GM18867 (cell line): ENCODE data around the gene ACVR2B.
"Not testable (repeated sequence)": the region's sequence is repeated elsewhere in the genome, so short reads cannot be mapped to it uniquely, and the experiment has no call there.

ENCODE experiments used
- ATAC-seq: cut with Tn5 transposase; IDR thresholded peaks from one replicate; pipeline ENCODE4 v1.9.1; 2021; ENCODE audit warnings: mild to moderate bottlenecking, moderate library complexity; ENCODE audit not compliant: unreplicated experiment

The ACVR2B gene

DNA sequence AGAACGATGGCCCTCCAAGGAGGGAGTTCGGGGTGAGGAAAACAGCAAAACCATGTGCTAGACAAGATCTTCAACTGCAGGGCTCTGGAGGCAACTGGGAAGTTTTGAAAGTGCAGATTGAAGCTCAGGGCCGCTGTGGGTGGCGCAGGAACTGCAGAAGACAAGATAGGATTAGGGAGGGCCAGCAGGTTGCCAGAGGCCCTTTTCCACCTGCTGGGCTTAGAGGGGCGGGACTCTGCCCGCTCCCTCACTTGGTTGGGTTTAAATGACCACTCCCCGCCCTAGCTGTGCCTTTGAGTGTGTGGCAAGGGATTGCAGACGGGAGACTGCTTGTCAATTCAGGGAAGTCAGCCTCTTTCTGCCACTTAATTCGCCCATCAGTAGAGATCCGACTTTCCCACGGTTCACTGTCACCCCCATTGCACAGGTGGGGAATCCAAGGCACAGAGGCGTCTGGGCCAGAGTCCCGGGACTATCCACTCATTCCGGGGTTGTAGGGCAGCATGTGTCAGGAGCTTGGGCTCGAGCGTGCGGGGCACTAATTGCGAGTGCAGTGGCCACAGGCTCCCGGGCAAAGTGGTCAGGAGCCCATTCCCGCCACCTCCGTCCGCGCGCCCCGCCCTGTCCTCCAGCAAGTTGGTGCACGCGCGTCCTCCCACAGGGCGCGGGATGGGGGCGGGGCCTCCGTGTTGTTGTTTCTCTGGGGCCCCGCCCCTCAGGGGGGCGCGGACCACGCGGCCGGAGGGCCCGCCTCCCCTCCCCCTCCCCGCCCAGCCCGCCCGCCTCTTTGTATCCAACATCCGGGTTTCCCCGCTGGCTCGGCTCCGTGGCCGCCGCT, at the start of gene ACVR2B:
Gene ACVR2B, plus strand, starts transcription at position 816 of the 838 bp plus-strand sequence. CDS start 433 bp downstream, outside the sequence.
- peak; percentile 52 for ATAC-seq

DNA sequence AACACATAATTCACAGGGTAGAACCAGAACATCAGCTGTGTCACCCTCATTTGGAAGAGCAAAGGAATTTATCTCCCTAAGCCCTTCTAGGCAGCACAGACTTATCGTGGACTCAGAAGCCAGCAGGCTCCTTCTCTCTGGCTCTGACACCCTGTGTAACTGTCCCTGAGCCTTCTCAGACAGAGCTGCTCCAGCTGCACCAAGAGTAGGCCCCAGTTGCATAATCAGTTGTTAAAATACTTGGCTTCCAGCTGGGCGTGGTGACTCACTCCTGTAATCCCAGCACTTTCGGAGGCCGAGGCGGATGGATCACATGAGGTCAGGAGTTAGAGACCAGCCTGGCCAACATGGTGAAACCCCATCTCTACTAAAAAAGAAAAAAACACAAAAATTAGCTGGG, 49.4 kb upstream of the ACVR2B start:
- no peak for ATAC-seq

DNA sequence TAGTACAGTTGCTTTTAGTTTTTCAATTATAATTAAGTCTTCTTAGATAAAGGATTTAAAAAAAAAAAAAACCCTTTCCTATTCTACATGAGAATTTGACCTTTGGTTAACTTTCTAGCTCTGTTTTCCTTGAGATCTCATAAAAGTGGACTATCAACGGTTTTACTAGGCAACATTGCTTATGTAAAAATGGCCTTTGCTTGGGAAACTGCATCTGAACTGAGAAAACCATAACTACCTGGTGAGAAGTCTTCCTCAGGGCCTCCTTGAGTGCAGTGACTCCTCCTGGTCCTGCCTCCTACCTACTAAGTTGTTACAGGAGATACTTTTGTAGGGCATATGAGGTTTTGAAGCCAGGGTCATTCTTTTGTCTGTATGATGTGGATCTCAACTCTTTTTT, 42.1 kb upstream of the ACVR2B start:
- ATAC-seq: no peak

DNA sequence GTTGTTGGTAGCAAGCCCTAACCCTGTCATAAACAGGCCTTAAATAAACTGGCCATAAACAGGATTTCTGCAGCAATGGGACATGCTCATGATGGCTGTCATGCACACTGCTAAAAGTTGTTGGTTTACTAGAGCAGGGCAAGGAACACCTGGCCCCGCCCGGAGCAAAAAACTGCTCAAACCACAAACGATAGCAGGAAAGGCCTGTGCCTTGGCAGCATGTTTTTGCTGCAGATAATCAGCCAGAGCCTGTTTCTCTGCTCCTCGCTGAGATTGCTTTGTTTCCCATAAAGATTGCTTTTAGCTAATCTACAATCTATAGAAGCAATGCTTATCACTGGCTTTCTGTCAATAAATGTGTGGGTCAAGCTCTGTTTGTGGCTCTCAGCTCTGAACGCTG, 32.9 kb upstream of the ACVR2B start:
- not testable (repeated sequence) for ATAC-seq

DNA sequence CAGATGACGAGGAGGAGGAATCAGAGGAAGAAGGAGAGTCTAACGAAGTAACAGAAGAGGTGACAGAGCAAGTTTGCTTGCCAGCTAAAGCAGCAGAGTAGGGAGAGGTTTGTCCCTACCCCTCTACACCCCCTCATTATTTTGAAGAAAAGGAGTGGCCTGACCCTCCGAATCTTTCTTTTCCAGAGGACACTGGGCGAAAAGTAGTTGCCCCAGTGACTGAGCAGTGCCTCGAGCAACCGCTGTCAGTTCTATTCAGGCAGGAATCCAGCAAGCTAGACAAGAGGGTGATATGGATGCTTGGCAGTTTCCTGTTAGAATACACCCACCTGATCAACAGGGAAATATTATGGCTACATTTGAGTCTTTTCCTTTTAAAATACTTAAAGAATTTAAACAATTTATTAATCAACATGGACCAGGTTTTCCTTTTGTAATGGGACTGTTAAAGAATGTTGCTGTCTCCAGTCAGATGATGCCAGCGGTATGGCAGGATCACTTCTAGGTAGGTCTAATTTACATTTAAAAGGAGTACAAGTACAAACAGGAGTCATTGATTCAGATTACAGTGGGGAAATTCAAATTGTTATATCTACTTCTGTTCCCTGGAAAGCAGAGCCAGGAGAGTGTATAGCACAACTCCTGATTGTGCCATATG, 31.9 kb upstream of the ACVR2B start:
- no peak for ATAC-seq

DNA sequence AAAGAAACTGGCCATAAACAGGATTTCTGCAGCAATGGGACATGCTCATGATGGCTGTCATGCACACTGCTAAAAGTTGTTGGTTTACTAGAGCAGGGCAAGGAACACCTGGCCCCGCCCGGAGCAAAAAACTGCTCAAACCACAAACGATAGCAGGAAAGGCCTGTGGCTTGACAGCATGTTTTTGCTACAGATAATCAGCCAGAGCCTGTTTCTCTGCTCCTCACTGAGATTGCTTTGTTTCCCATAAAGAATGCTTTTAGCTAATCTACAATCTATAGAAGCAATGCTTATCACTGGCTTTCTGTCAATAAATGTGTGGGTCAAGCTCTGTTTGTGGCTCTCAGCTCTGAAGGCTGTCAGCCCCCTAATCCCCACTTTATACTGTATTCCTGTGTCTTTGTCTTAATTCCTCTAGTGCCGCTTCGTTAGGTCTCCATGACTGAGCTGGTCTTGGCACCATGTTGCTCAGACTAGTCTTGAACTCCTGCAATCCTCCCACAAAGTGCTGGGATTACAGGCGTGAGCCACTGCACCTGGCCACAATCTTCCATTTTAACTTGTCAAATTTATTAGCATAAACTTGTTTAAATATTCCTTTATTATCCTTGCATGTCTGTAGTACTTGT, 26.8 kb upstream of the ACVR2B start:
- not testable (repeated sequence) for ATAC-seq

DNA sequence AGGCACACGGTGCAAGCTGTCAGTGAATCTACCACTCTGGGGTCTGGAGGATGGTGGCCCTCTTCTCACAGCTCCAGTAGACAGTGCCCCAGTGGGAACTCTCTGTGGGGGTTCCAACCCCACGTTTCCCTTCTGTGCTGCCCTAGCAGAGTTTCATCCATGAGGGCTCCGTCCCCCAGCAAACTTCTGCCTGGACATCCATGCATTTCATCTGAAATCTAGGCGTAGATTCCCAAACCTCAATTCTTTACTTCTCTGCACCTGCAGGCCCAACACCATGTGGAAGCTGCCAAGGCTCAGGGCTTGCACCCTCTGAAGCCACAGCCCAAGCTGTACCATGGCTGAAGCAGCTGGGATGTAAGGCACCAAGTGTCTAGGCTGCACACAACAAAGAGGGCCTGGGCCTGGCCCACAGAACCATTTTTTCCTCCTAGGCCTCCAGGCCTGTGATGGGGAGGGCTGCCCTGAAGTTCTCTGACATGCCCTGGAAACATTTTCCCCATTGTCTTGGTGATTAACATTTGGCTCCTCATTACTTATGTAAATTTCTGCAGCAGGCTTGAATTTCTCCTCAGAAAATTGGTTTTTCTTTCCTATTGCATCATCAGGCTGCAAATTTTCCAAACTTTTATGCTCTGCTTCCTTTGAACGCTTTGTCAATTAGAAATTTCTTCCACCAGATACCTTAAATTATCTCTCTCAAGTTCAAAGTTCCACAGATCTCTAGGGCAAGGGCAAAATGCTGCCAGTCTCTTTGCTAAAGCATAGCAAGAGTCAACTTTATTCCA, 20.6 kb upstream of the ACVR2B start:
- ATAC-seq: not testable (repeated sequence)

DNA sequence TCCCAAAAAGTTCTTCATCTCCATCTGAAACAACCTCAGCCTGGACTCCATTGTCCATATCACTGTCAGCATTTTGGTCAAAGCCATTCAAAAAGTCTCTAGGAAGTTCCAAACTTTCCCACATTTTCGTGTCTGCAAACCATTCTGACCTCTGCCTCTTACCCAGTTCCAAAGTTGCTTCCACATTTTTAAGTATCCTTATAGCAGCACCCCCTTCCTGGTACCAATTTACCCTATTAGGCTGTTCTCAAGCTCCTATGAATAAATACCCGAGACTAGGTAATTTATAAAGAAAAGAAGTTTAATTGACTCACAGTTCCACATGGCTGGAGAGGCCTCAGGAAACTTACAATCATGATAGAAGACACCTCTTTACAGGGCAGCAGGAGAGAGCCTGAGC, 20.0 kb upstream of the ACVR2B start:
- not testable (repeated sequence) for ATAC-seq

DNA sequence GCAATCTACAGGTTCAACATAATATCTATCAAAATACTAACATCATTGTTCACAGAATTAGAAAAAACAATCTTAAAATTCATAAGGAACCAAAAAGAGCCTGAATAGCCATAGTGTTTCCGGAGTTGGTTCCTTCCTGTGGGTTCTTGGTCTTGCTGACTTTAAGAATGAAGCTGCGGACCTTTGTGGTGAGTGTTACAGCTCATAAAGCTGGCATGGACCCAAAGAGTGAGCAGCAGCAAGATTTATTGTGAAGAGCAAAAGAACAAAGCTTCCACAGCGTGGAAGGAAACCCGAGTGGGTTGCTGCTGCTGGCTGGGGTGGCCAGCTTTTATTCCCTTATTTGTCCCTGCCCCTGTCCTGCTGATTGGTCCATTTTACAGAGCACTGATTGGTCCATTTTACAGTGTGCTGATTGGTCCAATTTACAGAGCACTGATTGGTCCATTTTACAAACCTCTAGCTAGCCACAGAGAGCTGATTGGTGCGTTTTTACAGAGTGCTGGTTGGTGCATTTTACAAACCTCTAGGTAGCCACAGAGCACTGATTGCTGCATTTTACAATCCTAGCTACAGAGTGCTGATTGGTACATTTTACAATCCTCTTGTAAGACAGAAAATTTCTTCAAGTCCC, 15.1 kb upstream of the ACVR2B start:
- ATAC-seq: not testable (repeated sequence)

DNA sequence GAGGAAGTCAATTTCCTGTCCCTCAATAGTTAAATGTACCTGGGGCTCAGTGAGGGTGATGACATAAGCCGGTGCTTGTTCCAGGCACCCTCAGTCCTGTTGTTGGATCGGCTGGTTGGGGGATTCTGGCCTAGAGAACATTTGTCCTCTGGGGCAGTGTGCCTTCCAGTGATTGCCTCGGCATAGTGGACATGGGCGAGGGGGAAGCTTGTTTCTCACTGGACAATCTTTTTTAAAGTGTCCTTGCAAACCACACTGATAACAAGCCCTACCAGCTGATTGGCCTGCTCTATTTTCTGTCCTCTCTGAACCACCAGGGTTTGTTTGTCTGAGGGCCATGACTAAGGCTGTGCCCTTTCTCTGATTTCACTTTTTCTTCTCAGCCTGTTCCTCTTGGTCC, 10.5 kb upstream of the ACVR2B start:
- not testable (repeated sequence) for ATAC-seq

DNA sequence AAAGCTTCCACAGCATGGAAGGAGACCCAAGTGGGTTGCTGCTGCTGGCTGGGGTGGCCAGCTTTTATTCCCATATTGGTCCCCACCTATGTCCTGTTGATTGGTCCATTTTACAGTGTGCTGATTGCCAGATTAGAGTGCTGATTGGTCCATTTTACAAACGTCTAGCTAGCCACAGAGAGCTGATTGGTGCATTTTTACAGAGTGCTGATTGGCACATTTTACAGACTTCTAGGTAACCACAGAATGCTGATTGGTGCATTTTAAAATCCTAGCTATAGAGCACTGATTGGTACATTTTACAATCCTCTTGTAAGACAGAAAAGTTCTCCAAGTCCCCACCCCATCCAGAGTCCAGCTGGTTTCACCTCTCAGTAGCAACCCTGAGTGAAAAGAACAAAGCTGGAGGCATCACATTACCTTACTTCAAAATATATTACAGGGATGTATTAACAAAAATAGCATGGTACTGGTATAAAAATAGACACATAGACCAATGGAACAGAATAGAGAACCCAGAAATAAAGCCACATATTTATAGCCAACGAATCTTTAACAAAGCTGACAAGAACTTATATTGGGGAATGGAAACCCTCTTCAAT, 7.5 kb upstream of the ACVR2B start:
- no peak for ATAC-seq

DNA sequence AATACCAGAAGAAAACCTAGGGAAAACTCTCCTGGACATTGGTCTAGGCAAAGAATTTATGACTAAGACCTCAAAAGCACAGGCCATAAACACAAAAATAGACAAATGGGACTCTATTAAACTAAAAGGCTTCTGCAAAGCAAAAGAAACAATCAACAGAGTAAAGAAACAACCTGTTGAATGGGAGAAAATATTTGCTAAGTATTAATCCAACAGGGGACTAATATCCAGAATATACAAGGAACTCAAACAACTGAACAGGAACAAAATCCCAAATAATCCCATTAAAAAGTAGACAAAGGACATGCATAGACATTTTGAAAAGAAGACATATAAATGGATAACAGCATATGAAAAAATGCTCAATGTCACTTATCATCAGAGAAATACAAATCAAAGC, 6.9 kb upstream of the ACVR2B start:
- no peak for ATAC-seq

DNA sequence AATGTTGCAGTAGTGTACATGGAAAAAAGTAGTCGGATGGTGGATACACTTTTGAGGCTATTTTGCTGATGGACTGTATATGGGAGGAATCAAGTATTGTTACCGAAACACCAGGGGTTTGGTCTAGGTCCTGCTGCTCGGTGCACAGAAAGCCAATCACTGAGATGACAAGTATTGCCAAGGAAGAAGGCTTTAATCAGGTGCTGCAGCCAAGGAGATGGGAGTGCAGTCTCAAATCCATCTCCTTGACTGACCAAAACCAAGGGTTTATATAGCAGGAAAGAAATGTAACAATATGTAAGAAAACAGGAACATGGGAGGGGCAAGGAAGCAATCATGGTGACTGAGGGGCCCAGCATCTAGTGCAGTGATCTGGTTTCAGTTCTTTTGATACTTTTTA, 2.8 kb upstream of the ACVR2B start:
- no peak for ATAC-seq

DNA sequence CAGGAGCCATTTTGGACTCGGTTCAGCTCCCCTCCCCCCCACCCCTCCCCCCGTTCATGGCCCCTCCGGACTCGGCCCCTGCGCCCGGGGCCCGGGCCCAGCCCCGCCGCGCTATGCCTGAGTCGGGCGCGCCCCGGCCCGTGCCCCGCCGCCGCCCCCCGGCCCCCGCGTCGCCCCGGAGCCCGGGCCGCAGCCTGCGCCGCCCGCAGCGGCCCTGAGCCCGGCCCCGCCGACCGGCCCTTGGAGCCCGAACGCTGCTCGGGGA, 155 bp downstream of the ACVR2B start:
- no peak for ATAC-seq

DNA sequence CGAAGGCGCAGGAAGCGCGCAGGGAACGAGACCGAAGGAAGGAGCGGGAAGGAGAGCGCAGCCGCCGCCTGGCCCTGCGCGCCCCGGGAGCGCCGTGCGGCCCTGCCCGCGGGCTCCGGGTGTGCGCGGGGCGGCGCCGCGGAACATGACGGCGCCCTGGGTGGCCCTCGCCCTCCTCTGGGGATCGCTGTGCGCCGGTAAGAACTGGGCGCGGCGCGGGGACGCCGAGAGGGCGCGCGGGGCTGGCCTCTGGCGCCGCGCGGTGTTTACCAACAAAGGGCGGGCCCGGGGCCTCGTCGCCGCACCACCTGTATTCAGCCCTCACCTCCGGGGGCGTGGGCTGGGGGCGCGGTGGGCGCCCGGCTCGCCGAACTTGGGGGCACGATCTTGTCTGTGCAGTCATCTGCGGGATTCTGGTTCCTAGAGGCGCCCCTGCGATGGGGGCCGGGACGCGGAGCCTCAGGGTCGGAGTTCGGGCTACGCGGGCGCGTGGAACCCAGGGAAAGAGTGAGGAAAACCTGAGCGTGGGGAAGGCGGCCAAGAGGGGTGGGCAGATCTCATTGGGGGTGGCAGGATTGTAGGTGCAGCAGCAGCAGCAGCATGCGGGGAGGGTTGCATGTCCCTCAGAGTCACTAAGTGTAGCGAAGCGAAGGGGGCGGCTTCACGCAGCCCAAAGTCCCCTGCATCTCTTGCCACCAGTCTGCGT, 641 bp downstream of the ACVR2B start:
- peak; percentile 39 for ATAC-seq

DNA sequence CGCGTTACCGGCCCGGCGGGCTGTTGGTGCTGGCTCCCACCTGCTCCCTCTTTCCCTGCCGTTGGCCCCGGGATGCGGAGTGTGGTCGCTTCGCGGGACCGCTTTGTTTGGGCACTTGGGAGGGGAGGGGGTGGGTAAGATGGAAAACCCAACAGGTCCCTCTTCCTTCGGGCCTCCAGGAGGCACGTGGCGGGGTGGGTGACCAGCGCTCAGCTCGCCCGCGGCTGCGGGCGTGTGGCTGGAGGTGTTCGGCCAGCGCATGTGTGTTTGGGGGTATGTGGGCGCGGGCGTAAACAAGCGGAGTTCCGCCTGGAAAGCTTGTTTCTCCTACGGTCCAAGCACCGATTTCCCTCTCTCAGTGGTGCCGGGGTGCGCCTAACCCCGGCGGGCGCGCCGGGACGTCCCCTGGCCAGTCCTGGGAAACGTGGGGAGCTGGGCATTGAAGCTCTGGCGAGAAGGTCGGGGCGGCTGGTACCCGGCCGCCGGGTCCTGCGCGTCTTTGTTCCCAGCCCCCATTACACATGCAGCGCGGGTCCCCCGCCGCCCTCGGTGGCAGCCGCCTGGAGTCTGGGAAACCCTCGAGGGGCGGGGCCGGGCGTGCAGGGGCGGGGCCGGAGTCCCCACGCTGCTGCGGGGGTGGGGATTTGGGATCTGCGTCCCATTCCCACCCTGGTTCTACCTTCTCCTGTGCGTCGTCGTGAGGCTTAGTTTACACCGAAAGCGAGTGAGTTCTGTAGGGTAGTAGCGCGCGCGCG, 1.4 kb downstream of the ACVR2B start:
- peak; percentile 25 for ATAC-seq

DNA sequence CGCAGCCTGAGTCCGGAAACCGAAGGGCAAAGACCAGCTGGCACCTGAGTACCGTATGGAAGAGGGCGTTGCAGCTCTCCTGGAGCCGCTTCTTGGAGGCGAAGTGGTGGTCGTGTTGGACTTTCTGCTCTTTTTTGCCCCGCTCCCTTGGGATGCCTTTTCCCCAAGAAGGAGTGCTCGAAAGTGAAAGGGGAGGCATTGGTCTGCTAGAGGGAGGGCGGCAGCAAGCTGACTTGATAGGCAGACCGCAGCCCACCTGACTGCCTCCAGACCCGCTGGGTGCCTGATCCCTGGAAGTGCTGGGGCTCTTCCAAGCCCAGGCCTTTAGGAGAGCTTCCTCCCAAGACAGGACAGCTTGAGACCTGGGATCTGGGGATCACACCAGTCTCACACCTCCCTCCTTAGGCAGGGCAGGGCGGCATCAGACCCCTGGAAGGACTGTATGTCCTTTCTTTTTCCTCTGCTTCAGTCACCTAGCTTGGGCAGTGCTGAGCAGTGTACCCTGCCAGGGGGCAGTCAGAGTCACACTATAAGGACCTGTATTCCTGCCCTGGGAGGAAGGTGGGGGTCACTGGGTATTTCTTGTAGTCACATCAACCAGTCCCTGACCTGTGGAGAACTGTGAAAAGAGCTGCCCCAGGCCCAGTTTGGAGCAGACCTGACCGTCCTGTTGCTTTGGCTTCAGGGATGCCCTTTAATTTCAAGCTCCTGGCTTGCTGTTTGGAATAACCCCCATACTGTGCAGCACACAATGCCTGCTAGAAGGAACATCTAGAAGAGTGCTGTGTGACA, 2.1 kb downstream of the ACVR2B start:
- ATAC-seq: peak; percentile 49
